Activated CD4-positive, CD25-positive, alpha-beta regulatory T cell treated with anti-CD3 and anti-CD28 coated beads, Interleukin-2, amount 50 U/mL, for 16 hours (primary cell): ENCODE results near the gene AASS.
"Not testable (repeated sequence)": the region's sequence is repeated elsewhere in the genome, so short reads cannot be mapped to it uniquely, and the experiment has no call there.

Source experiments
- DNase-seq: peaks from one replicate; pipeline ENCODE4 v3.0.0-alpha.2; 2020; ENCODE audit warnings: low read depth, low spot score

The AASS gene

DNA sequence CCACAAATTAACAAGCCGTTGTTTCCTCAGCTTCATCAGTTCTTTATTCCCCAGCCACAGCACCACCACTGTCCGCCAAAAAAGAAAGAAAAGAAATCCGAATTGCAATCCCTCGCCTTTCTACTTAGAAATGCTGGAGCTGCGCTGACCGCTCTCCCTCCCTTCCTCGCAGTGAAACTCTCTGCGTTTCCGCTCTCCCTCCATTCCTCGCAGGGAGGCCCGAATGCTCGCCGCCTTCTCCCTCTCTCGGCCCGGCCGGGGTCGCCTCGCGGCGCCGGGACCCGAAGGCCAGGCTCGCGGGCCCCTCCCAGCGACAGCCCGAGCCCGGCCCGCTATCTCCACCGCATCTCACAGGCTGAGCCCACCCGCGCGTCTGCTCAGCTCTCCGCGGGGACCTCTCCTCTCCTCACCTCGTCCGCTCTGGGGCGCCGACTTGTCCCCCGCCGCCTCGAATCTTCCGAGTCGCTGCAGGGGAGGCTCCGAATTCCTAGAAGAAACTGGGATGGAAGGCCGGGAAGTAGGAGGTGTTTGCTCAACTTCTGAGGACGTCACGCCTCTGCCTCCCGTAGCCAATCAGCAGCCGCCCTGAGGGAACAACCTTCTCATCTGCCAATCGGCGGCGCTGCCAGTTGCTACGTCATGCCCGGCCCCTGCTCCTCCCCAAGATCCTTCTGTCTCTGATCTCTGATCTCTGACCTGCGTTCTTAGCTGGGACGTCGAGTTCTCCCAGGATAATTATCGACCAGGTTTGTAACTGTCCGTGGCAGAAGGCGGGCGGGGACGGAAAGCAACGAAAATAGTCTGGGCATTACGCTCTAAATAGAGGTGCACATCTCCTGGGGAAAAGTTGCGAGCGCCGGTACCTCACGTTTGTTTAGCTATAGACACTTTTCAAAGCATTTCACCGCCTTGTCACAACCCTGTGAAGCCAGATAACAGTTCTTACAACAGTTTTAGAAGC, at the start of gene AASS:
Gene AASS, minus strand, starts transcription at position 499 of the 961 bp plus-strand sequence. CDS start 10,523 bp downstream, outside the sequence.
- peak; percentile 43 for DNase-seq

DNA sequence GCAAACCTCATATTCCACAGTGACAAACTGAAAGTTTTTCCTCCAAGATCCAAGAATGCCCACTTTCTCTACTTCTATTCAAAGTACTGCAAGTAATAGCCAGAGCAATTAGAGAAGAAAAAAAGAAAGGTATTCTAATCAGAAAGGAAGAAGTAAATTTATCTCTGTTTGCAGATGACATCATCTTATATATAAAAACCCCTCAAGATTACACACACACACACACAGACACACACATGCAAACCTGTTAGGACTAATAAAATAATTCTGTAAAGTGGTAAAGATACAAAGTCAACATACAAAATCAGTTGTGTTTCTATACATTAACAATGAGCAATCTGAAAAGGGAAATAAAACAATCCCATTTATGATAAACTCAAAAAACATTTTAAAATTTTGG, 44.7 kb upstream of the AASS start:
- no peak for DNase-seq

DNA sequence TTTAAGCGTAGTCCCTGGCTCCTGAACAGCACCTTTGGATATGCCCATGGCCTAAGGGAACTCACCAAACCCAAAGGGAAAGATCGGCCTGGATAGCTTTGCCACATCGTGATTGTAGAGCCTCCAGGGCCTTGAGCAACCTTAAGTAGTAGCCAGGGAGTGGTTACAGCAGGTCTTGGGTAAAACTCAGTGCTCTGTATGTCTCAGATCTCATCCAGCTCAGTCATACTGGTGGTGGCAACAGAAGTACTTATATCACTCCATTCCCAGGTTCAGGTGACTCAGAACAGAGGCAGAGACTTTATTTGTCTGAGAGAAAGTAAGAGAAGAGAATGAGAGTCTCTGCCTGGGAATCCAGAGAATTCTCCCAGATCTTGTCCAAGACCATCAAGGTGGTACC, 39.1 kb upstream of the AASS start:
- no peak for DNase-seq

DNA sequence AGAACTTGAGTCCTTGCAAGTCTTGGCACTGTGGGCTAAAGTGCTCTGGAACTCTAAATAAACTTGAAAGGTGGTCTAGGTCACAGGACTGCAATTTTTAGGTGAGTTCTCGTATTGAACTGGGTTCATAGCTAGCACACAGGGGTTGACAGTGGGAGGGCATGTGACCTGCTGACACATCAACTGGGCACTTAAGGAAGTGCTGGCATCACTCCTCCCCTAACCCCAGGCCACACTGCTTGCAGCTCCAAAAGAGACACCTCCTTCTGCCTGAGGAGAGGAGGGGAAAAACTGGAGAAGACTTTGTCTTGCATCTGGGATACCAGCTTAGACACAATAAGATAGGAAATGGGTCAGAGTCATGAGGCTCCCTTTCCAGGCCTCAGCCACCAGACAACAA, 38.0 kb upstream of the AASS start:
- DNase-seq, result no peak

DNA sequence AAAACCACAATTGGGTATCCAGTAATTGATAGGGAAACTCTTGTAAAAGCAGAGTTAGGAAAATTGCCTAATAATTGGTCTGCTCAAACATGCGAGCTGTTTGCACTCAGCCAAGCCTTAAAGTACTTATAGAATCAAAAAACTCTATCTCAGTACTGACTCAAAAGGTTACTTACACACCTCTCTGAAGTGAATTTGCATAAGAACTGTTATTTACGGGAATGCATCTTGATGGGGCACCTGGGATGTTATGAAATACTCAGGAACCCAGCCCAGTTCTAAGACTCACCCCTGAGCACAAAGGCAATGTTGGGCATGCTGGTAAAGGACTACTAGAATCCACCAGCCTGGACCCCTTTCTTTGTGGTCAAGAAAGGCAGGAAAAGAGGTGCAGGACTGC, 28.1 kb upstream of the AASS start:
- not testable (repeated sequence) for DNase-seq

DNA sequence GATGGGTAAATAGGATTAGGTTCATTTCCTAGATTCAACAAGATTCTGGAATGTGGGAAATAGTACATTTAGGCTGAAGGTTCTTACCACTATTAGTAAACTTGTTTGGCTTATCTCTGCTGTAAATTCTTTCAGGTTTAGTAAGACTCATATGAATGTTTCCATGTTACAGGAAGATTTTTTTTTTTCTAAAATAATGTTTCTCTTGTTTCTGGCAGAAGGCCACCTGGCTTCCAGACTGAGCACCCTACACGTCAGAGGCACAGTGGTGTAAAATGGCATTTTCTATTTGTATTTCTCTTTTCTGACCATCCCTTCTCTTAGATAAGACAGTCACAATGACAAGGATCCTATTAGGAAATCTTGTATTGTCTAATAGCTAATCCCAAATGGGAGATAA, 22.7 kb upstream of the AASS start:
- DNase-seq, result no peak

DNA sequence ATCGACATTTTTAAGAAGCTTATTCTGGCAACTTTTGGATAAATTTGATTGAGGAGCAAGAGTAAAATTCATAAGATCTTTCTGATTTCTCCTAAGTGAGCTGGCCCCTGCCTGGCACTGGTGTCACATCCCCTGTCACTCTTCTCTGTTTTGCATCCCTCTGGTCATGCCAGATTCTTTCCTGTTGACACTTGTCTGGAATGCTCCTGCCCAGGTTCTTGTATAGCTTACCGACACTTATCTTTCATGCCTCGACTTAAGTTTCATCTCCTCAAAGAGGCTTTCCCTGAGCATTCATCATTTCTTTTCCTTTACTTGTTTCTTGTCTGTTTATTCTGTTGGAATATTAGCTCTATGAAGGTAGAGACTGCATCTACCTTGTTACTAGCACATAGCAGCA, 22.2 kb upstream of the AASS start:
- DNase-seq, result no peak

DNA sequence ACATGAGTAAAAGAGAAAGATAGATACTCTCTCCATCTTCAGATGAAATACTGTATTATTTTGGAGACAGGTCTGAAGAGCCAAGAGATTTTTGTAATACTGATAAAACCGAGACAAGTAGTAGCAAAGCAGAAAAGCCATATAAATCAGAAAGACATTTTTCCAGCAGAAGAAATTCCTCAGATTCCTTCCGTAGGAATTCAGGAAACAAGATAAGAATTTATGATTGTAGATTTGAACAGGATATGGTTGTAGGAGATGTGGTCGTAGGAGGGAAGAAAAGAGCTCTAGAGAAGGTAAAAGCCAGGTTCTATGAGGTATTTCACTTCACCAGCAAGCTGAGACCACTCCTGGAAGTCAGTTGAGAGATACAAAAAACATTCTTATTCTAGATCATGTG, 17.6 kb upstream of the AASS start:
- no peak for DNase-seq

DNA sequence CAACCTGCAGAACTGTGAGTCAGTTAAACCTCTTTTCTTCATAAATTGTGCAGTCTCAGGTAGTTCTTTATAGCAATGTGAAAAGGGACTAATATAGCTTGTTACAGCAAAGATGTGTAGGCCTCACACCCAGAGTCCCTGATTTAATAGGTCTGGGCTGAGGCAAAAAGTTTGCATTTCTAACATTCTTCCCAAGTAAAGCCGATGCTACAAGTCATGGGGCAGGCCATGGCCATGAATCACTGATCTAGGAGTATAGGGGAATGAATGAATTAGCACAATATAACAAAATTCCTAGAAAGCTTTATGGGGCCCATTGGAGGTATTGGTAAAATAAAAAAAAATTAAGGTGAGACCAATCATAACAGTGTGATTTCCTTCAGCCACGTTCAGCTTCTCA, 11.5 kb upstream of the AASS start:
- no peak for DNase-seq

DNA sequence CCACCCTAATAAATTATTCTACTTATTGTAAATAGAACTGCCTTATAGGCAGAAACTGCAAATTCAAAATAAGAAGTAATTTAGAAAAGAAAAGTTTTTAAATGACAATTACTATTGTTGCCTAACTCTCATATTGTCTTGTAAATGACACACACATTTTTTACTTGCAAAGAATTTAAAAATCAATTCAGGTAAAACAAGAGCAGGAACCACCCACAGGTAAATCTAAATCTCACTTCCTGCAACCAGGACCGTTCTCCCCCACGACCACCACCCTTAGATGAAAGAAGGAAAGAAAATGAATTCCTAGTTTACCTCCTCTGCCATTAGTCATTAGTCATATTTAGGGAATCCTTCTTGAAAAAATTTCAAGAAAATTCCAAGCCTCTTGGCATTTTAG, 4.8 kb upstream of the AASS start:
- DNase-seq, result no peak

DNA sequence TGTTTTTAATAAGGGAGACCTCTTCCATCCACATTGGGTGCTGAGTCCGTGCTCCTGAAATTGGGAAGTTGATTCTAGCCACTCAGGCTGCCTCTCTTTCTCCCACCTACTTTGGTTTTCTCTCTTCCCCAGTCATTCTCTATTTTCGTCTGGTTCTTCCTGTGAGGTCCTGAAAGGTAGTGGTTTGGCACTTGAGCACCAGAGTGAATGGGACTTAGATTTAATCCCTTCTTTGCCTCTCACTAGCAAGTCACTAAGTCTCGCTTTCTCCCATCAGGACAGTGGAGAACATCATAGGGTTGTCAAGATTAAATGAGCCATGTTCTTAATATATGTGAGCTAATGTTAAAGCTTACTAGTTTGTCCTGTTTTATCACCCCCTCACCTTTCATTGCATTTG, 4.0 kb upstream of the AASS start:
- DNase-seq, result no peak

DNA sequence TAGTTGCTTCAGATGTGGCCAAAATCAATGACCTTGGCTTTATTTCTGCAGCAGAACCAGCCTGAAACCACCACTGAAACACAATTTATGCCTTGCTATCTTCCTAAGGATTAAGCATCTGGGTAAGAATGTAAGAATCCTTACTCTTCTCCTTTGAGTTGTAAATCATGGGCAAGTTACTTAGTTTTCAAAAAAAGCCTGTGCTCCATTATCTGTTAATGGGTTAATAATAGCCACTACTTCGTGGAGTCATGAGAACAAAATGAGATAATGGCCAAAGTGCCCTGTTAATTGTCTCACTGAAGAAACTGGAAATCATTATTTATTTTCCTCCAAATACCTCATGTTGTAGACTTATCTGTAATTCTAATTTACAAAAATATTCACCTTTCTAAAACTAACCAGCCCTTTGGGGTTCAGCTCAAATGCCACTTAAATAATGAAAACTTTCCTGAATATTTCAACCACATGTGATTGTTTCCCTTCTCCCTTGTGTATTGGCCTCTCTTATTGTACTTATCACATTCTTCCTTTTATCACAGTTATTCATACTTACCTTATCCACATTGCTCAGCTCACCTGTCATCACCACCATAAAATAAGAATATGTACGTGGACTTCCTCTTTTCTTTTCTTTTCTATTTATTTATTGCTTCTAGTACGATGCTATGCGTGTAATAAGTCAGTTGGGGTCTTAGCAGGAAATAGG, 2.0 kb upstream of the AASS start:
- no peak for DNase-seq

DNA sequence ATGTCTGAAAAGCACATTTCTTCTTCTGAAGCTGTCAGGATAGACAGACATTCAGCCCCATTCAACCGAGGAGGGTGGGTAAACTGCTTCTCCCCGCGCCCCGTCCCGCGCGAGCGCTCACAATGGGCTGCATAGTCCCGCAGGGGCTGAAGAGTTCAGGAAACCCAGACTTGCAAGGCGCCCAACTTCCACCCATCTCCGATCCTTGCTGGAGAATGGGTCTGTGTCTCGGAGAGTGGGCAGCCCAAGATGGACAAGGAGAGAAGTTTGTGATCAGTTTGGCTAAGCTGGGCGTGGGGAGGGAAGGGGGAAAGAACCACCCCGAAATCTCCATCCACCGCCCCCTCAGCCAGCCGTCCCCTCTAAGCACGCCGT, 686 bp downstream of the AASS start:
- no peak for DNase-seq

DNA sequence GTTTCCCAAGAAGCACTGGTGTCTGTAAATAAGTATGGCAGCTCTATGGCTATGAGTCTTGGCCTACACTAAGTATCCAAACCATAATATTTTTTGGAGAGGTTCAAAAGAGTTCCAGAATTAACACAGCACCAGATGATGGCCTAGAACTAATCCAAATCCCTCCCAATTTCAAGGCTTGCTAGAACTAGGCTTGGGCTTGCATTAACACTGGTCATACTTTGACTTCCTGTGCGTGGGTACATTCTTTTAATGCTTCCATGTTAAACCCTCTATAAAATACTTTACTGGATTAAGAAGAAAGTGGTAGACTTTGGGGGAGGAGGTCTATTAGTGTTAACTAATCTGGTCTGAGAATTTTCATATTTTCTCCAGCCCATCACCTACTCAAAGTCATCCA, 3.1 kb downstream of the AASS start:
- no peak for DNase-seq

DNA sequence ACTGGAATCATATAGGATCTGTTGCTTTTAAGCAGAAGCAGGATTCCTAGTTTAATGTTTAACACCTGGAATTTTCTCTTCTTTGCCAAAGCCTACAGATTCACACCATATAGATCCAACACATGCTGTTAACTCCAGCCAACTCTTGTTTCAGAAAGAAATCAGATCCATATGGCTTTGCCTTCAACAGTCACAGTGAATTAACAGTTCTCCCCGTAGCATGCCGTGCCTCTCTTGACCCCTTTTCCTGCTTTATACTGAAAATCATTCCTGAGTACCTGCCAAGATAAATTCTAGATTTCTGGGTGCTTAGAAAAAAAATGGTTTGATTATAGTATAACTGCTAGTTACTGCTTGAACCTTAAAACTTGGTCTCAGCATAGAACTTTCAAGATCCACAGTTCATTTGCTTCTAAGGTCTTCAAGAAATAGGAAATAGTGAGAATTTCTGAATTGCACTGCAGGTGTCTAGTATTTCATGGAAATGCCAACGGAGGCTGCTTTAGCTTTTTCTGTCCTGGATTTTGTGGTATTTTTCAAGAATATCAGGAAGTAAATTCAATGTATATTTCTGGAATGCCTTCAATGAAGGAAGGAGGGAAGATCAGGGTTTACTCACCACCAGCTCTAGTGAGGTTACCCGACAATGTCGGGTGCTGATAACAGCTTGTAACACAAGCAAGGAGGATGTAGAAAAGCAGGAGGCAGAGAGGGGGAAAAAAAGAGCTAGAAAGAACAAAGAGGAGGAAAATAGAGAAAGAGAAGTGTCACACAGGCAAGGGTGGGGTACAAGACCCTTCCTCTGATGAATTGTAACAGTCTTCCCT, 6.6 kb downstream of the AASS start:
- DNase-seq, result no peak

DNA sequence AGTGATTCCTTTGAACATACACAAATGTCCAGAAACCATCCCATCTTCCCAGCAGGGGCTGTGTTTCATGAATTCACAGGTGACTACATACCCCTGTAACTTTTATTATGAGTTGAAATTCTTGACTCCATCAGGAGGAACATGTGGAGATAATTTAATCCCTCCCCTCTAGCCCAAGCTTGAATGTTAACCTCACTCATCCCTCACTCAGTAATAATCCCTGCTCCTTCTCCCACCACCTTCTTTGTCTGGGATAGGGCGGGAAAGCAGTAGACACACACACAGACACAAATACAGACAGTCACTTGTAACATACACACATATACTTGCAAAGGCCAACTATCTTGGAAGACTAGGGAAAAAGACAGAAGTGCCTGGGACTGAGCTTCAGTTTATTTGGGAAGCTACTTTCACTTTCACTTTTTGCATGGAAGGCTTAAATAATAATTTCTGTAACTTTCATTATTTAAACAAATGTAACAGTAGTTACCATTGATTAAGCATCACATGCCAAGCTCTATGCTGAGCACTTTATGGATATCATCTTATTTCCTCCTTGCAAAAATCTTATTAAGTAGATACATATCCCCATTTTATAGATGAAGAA, 7.3 kb downstream of the AASS start:
- no peak for DNase-seq

DNA sequence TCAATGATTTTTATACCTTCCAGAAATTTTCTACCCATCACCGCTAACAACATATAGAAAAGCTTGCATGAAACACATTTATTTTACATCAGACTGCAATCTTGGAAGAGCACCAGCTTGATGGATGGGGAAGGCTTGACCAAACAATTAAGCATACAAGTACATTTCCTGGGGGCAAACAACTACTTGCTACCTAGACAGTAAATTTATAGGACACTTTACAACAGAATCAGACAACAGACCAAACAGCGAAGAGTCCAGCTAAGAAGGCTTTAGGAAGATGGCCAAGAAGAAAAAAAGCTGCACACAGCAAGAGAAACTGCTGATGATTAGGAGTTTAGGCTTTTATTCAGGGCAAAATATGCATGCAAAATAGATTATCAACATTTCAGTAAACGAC, 8.0 kb downstream of the AASS start:
- no peak for DNase-seq

DNA sequence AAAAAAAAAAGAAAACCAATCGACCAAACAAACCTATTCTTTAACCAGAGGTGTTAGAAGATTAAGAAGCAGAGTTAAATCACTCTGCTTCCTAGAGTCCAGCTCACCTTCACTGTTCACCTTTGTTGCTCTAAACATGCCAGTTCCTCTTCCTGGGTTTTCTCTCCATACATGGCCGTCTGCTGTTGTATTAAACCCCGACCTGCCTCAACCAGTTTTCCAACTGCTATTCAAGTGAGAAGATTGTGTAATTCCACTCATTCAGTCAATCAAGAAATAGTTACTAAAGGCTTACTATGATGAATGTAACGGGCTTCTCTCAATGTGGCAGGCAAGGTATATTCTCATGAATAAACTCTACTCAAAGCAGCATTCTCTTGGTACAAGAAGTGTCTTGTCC, 8.8 kb downstream of the AASS start:
- DNase-seq, result no peak

DNA sequence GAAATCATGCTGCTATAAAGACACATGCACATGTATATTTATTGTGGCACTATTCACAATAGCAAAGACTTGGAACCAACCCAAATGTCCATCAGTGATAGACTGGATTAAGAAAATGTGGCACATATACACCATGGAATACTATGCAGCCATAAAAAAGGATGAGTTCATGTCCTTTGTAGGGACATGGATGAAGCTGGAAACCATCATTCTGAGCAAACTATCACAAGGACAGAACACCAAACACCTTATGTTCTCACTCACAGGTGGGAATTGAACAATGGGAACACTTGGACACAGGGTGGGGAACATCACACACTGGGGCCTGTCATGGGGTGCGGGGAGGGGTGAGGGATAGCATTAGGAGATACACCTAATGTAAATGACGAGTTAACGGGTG, 9.3 kb downstream of the AASS start:
- DNase-seq, result not testable (repeated sequence)

DNA sequence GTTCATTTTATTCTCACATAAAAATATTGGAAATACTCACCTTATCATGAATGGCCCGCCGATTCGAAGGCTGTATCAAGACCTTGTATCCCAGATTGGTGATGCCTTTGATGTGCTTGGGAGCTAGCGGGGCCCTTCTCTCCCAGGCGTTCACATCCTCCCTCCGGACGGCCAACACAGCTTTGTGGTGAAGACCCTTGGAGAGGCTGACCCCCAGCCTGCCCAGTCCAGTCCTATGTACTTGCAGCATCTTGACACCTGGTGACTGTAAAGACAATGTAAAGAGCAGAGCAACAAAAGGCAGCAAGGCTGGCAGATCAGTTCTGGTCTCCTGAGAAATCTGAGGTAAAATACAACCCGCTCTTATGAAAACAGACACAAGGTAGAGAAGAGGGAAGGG, 10.6 kb downstream of the AASS start:
- DNase-seq, result no peak

DNA sequence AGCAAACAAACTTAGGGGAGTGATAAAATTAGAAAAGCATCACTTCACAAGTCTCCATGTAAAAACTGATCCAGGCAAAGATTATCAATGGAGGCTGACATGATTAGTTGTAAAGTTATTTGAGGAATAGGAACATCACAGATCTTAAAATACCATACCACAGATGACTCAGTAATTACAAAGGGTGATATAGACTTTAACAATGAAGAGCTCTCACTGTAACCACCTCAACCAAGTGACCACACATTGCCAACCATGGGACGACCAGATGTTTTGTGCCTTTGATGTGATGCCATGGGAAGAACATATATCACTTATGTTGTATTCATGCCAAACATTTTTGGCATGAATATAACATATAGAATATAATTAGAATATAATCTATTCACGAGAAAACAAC, 11.7 kb downstream of the AASS start:
- no peak for DNase-seq

DNA sequence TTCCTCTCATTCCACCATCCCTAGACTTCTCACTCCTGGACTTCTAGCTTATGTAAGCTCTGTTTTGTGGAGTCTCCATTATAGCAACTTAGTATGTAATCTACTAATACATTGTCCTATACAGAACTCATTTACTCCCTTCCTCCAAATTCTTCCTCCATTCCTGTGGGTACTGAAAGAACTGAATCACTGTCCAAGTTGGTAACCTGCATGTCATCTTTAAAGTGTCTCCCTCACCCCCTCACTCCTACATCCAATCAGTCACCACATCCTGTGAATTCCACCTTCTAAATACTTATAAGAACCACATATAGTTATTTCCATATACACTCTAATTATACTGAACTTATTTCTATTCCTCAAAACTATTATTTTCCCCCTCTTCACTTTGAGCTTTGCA, 20.3 kb downstream of the AASS start:
- DNase-seq, result no peak
